GM21528 (cell line): ENCODE measurements around the gene SLC30A2.

Experiments
- ATAC-seq: cut with Tn5 transposase; IDR thresholded peaks from one replicate; pipeline ENCODE4 v1.9.1; 2021; ENCODE audit warnings: mild to moderate bottlenecking, moderate library complexity; ENCODE audit not compliant: unreplicated experiment, low FRiP score

The SLC30A2 gene

DNA sequence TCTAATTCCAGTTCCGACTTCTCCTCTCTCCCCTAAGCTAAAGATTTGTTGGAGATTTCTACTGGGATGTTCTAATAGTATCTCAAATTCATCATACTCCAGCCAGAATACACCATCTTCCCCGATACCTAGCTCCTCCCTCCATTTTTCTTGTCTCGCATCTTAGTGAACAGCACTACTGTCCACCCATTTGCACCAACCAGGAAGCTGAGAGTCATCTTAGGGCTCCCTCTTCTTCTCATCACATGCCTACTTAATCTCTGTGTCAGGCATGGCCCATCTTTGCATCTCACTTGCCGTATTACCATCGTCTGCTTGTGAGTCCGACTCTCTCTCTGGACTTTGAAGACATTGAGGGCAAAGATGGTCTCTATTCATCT, 25.0 kb upstream of the SLC30A2 start:
- ATAC-seq = no peak

DNA sequence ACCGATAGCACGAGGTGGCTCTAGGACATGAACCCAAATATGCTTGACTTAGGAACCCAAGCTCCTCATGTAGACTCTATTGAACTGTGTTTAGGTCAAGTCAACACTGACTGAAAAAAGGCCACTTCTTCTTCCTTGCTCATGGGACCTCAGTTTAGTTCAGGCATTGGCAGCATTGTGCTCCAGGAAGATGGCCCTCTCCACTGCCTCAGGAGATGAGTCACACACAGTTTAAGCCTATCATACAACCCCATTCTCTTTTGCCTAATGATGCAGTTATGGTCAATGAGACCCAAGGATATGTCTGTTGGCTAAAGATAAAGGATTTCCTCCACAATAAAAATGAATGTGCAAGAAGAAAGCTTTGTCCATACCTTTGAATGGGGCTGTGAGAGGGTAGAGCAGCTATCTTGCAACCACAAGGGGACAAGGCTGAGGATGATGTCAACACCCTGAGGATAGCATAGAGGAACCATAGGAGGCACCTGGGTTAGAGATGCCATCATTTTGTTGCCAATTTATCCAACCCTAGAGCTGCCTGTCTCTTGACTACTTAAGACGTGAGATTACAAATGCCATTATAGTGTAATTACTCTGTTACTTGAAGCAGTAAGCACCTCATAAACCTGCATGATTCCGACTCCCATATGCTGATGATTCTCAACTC, 24.5 kb upstream of the SLC30A2 start:
- ATAC-seq = no peak

DNA sequence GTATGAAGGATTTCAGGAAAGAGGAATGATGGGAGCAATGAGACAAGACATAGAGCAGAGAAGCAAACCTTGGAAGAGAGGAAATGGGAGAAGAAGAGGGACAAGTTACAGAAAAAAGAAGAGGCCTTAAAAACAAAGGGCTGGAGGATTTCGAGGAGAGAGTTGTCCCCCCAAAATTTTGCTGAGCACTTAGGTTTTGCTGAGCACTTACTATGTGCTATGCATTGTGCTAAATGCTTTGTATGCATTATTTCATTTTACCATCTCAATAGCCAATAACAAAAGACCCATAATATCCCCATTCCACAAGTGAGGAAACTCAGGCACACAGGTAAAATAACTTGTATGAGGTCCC, 24.0 kb upstream of the SLC30A2 start:
- ATAC-seq = no peak

DNA sequence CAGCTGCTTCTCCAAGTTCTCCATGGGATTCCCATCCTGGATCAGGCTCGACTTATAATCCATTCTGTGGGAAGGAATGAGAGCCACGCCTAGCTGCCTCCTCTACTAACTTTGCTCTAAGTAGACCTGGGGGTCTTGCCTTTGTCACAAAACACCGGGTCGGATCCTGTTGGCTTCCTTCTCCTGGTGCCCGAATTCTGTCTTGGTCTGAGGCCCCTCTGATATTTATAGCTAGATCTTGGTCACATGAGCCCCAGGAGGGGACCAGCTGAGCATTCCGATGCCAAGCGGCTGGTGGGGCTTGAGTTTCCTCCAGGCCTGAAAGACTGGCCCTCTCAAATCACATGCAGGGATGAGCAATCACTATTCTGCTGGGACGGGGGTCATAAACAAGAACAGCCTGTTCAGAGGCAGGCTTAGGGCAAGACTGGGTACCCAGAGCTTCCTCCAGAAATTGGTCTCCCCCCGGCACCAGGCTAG, 21.6 kb upstream of the SLC30A2 start, which contains the start of gene TRIM63:
TSS of gene TRIM63 (minus strand) at position 199 of the 480 bp plus-strand sequence. CDS start at position 63, 136 bp downstream.
- ATAC-seq = no peak

DNA sequence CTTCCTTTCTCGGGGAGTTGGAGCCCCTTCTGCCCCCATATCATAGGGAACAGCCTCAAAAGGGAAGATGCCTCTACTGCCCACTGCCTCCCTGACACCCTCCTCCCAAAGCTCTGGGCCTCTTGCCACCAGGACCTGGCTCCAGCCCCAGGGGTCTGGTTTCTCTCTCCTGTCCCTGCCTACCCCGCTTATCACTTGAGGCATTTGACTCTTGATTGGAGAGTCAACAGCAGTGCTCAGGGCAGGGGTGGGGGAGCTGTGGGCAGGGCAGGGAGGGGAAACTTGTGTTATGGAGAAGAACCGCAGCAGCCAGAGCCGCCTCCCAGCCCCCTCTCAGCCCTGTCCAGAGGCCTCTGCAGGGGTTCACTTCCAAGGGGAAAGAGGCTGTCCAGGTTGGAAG, 20.9 kb upstream of the SLC30A2 start:
- ATAC-seq = no peak

DNA sequence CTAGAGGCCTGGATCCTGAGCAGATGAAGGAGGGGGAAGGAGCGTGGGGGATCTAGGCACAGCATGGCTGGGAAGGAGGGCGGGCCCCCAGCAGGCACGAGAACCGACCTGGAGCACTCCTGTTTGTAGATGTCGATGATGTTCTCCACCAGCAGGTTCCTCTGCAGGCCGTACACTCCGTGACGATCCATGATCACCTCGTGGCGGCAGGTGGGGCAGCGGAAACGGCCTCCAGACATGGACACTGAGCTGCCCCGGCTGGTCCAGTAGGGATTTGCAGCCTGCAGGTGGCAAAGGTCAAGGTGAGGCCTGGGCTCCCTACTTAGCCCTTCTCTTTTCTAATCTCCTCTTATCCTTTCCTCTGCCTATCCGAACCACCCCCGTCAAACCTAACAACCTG, 20.2 kb upstream of the SLC30A2 start:
- ATAC-seq = no peak

DNA sequence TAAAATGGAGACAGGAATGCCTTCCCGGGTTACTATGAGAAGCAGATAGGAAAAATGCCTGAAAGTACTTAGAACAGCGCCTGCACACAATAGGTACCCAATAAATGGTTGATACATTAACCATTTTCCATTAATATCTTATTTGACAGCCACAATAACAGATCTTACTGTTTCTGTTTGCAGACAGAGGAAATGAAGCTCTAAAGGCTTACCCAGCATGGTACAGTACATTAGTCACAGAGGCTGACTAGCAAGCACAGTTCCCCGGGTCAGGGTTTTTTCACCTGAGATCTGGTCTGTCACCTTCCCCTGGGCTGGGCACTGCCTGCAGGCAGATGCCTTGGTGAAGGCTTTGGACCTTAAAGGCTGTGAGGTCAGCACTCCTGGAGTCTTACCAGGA, 18.6 kb upstream of the SLC30A2 start:
- no peak for ATAC-seq

DNA sequence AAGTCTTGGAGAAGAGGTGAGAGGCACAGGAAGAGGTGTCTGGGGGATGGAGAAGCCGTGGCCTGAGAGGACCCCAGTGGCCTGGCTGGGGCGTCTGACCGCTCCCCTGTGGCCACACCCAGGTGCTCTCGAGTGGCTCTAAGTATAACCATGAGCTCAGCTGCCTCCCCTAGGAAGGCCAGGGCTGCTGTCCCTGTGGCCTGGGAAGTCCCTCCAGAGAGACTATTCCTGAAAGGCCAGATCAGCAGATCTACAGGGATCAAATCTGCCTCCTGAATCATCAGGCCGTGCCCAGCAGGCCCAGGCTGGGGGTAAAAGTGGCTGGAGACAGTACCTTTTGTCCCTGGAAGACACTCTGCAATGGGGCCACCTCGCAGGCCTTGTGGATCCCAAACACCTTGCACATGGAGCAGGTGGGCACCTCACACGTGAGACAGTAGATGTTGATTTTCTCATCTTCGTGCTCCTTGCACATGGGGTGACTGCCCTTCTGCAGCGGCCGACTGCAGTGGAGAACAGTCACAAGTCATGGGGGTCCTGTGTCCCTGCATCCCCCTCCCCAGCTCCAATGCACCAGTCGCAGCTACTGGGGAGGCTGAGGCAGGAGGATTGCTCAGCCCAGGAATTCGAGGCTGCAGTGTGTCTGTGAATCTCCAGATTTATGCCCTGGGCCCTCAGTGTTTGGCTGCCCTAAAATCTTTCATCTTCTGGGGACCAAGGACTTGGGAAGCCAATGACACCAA, 15.1 kb upstream of the SLC30A2 start:
- ATAC-seq = no peak

DNA sequence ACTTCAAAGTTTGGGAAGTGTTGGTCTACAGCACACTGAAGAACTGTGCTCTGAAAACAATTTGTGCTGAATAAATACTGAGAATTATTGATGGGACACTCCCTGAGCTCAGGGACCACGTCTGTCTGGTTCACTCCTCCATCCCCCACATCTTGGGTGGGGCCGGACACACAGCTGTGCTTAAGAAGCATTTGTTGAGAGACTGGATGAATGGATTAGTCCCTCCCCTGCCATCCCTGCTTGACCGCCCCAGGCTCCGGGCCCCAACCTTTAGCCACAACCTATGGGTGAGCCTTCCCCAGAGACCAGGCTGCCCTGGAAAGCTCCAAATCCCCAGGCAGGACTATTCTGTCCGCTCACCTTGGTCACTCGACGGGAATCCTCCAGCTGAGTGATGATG, 14.0 kb upstream of the SLC30A2 start:
- ATAC-seq = no peak

DNA sequence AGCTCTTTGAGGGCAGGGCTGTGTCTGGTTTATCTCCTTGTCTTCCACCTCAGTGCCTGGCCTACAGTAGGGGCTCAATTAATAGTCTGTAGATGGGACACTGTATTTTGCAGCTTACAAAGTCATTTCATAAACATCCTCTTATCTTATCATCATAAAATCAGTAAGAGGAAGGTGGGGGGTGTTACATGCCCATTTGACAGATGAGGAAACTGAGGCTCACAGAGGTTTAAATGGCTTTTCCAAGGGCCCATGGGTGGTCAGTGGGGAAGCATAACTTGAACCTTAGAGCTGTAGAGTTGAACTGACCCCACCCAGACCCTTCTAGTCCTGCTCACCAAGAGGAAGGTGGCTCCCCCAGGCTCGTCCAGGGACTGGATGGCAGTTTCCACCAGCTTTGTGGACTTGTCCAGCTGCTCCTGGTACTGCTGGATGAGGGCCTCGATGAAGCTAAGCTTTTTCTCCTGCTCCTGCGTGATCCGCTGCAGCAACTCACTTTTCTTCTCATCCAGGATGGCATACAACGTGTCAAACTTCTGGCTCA, 12.2 kb upstream of the SLC30A2 start:
- no peak for ATAC-seq

DNA sequence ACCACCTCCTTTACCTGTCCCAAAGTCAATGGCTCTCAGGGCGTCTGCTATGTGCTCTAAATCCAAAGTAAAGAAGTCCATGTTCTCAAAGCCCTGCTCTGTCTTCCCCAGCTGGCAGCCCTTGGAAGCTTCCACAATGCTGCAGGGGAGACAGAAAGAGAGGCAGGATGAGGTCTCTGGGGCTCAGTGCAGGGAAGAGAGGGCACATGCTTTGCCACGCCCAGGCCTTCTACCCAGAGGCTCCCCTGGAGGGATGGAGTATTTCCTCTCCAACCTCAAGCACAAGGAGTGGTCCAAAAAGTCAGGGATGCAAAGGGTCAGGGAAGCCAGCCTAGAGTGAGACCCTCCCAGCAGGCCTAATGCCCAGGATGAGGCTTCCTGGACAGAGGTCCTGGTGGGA, 11.3 kb upstream of the SLC30A2 start:
- ATAC-seq = no peak

DNA sequence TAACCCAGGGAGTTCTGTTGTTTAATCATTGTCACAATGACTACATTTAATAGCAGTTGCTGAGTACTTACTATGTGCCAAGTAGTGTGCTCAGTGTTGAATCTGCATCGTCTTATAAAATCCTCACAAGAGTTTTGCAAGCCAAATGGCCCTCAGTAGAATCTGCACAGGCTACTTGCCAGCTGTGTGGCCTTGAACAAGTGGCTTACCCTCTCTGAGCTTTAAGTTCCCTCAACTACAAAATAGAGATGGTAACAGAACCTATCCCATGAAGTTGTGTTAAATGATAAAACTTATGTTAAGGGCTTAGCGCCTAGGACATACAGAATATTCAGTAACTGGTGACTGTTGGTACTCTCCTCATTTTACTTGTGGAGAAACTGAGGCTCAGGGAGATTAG, 9.1 kb upstream of the SLC30A2 start:
- ATAC-seq = no peak

DNA sequence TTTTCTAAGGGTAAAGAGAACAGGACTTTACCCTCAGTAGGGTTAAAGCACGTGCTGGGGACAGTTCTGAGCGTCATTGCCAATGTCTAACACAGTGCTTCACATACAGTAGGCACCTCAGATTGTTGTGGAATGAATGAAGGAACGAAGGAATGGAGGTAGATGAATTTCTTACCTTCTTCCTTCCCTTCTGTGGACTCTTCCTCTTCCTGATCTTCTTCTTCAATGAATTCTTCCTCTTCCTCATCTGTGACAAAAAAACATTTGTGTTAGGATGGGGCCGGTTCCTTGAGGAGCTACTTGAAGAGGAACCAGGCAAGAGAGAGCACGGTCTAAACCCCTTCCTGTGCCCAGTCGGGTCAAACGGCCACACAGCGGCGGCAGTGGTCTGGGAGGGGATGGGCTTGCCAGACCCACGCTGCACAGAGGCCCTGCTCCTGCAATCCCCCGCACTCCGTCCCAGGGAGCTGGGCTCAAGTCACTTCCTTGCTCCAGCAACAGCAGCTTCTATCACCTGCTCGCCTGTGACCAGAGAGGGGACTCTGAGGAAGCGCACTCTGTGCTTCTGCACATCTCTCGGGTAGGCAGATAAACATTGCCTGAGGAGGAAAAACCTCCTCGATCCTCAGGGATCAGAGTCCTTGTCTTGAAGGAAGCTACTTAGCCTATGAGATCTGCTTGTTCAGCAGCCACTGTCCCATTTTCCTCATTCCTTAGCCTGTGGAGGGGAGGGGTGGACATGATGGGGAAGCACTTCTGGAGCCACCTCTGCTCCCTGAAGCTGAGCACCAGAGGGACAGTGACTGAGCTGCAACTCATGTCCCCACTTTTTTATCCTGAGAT, 8.0 kb upstream of the SLC30A2 start:
- no peak for ATAC-seq

DNA sequence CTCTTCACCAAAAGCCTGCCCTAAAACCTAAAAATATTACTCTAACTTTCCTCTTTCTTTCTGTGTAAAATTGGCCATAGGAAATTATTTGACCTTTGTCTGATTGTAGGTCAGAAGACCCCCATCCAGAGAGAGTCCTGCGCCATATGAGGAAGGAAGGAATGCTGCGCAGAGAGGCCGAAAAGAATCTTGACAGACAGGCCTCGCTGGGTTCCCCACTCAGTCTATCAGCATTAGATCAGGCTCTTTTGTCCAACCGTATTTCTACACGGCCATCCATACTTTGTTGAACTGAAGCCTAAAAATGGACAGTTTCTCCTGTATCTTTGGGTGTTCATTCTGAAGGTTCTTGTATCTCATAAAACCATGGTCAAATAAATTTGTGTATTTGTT, 4.3 kb upstream of the SLC30A2 start:
- ATAC-seq = no peak

DNA sequence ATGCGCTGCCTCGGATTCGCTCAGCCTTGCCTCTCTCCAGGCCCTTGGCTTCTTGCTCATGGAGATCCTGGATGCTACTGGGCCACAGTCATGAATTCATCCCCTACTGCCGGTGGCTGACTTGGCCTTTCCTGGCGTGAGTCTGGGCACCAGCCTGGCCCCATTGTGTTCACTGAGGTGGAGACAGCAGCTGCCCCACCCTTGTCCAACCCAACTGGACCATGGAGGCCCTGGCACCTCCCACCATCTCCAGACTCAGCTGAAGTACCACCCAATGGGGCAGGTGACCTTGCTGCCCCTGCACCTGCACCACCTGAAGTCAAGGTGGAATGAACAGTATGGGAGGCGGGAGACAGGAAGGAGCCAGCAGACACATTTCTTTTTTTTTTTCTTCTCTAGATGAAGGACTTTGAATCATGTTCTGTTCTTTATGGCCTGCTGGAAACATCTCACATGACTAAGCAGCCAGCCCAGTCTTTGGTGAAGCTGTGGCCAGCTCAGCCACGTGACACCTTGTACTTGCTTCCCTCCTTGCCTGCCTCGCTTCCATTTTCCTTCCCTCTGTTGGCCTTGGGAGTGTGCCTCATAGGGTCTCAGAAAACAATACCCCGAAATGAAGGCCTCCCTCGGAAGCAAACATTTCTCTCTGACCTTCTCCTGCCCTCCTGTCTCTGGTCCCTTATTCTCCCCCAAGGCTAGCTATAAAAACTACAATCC, 3.8 kb upstream of the SLC30A2 start:
- ATAC-seq = no peak

DNA sequence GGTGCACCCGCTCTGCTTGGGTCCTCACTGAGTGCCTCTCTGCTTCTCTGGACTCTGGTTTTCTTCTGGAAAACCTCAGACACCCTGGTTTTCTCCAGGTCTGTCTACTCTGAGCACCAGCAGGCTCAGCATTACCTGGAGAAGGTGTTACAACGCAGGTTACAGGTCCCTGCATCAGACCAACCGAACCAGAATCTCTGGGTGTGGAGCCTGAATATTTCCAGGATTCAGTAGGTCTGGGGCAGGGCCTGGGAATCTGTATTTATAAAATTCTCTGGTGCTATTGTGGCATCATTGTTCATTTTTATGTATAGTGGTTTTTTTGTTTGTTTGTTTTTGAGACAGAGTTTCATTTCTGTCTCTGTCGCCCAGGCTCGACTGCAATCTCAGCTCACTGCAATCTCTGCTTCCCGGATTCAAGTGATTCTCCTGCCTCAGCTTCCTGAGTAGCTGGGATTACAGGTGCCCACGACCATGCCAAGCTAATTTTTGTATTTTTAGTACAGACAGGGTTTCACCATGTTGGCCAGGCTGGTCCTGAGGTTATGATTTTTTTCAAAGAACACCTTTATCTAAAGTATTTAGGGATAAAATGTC, 1.5 kb upstream of the SLC30A2 start:
- no peak for ATAC-seq

DNA sequence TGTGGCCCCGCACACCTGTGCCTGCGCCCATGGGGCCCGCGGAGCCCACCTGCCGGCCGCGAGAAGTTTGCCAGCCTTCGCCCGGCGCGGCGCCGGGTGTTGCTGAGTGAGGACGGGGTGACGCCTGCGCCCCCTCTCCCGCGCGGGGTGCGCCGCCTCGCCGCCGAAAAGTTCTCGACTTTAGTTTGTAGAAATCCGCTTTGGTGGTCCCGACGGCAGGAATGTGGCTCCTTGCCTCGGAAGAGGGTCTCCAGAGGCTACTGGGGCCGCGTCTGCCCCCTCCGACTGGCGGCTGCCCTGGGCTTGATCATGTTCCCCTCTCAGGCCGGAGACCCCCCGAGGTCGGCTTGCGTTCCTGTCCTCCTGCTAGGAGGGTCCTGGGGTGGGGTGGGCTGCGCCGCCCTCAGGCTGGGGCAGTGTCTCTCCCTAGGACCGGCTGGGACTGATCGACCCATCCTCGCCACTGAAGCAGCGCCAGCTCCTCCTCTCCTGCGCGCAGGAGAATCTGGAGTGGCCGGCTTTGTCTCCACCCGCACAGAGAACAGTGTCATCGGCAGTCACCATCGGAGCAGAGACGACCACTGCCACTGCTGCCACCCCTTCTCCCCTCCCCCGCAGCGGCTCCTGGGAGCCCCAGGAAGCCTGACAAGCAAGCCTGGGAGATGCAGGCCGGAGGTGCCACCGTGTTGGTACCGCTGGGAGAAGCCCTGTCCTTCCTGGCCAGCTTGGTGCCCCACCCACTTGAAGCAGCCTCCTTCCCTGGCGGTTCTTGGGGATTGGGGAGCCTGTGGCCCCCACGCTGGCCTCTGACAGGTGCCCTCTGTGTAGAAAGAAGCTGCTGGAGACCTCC, 553 bp upstream of the SLC30A2 start:
- no peak for ATAC-seq

DNA sequence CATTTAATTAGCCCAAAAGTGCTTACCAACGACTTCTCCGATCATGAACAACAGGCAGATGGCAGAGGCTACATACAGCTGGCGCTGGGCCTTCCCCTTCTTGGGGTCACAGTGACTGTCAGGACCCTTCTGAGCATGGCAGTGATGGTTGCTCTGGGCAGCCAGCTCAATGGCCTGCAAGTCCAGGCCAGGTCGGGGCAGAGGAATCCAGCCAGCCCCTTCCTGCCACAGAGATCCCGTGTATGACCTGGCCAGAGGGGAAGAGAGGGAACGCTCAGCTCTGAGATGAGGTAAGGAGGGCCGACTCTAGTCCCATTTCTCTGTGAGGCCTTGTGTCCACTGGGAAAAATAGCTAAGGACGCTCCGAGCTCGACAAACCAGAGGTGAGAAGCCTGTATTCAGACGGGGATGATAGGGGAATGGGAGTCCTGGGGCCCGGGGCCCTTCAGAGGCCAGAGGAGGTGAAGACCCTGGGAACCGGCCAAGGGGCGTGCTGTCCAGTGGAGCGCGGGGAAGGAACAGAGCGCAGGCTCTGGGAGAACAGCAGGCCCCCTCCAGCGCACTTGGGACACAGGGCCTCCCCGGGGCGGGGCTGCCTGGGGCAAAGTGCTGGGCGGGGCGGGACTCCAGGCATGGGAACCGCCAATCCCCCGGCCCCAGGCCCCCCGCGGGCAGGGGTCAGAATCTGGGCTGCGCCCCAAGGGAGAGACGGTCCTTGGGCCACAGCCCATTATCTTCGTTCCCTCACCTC, 772 bp downstream of the SLC30A2 start:
- ATAC-seq = no peak
